CD4-positive, alpha-beta T cell (primary cell): ENCODE measurements around the gene ZNF438. TPM values are rescaled to one million over a fixed set of nuclear protein-coding genes. Genes with fewer than 3 reads are reported as not detected.

ENCODE experiments used
- ATAC-seq: fragments of 200-7000 bp; cut with Tn5 transposase; one replicate; pipeline ENCODE4 v1.10.0; 2022; ENCODE audit warnings: mild to moderate bottlenecking; ENCODE audit not compliant: poor library complexity
- CTCF ChIA-PET: fragments of 350-600 bp; sonication (Branson Sonifier 250); formaldehyde crosslinking; loops from one replicate; lab custom pipeline; 2021; ENCODE audit warnings: antibody characterized with exemption, inconsistent platforms; lab: Charles Lee
- POLR2A ChIA-PET: fragments of 350-600 bp; sonication (Branson Sonifier 250); formaldehyde crosslinking; loops from one replicate; lab custom pipeline; 2021; ENCODE audit warnings: antibody characterized with exemption, inconsistent platforms; lab: Charles Lee
- DNase-seq, 14 experiments: peaks; one replicate each; pipeline ENCODE4 v3.0.0-alpha.2; 2013 to 2020; ENCODE audit warnings: mixed read lengths in 2 of 14
- H3K27ac ChIP-seq, 2 donors: one replicate each; pipeline versions ENCODE4 v1.5.1 to v1.7.0; 2013; ENCODE audit warnings: low read length in 2 of 2, low read depth in 1 of 2, mild to moderate bottlenecking in 1 of 2
- H3K27me3 ChIP-seq, 2 experiments: 1 replicate in 1 of 2; 2 replicates in 1 of 2; pipeline versions ENCODE4 v1.6.1 to v1.7.0; 2013; ENCODE audit warnings: low read length in 2 of 2, control low read depth in 1 of 2, mild to moderate bottlenecking in 1 of 2, moderate library complexity in 1 of 2; ENCODE audit not compliant: insufficient read depth in 2 of 2, control insufficient read depth in 1 of 2
- H3K36me3 ChIP-seq: one replicate; pipeline ENCODE4 v1.6.1; 2013; ENCODE audit warnings: low read length, control low read depth; ENCODE audit not compliant: insufficient read depth
- H3K4me1 ChIP-seq: one replicate; pipeline ENCODE4 v1.6.1; 2013; ENCODE audit warnings: low read length, control low read depth; ENCODE audit not compliant: insufficient read depth
- H3K4me3 ChIP-seq: one replicate; pipeline ENCODE4 v1.5.1; 2013; ENCODE audit warnings: mild to moderate bottlenecking, low read length, moderate library complexity
- H3K9me3 ChIP-seq, 2 experiments: 1 replicate in 1 of 2; 2 replicates in 1 of 2; pipeline versions ENCODE4 v1.6.1 to v1.7.0; 2013; ENCODE audit warnings: low read length in 2 of 2, mild to moderate bottlenecking in 2 of 2, control low read depth in 1 of 2, moderate library complexity in 1 of 2; ENCODE audit not compliant: control insufficient read depth in 1 of 2, insufficient read depth in 1 of 2
- H3K27ac Mint-ChIP-seq: one replicate; pipeline ENCODE4 v1.8.0; 2020; ENCODE audit warnings: mixed read lengths
- H3K27me3 Mint-ChIP-seq: one replicate; pipeline ENCODE4 v1.8.0; 2021; ENCODE audit warnings: mixed read lengths
- H3K36me3 Mint-ChIP-seq: one replicate; pipeline ENCODE4 v1.8.0; 2021; ENCODE audit warnings: low read depth, mixed read lengths
- H3K4me1 Mint-ChIP-seq: one replicate; pipeline ENCODE4 v1.8.0; 2021; ENCODE audit warnings: low read depth, mixed read lengths
- H3K4me3 Mint-ChIP-seq: one replicate; pipeline ENCODE4 v1.8.0; 2020; ENCODE audit warnings: mild to moderate bottlenecking, mixed read lengths
- H3K9me3 Mint-ChIP-seq: one replicate; pipeline ENCODE4 v1.8.0; 2020; ENCODE audit warnings: mixed read lengths
- intact Hi-C, 2 experiments: fragments of 100-400 bp; cut with DNase I in 1 of 2; cut with micrococcal nuclease in 1 of 2; formaldehyde crosslinking; loops; one replicate each; pipeline versions ENCODE4 v1.15.1 to v1.9.0; 2023 to 2025; cut with DNase I, micrococcal nuclease
- total RNA-seq, 174 experiments: library from RNA in 2 of 174; stranded (reverse) in 2 of 174; gene quantifications; one replicate each; pipeline ENCODE4 v1.2.3 and lab custom pipeline; 2021 to 2026
- TF ChIP-seq, protein P1 (sequence below): fragments of 200-600 bp; IDR thresholded peaks from one replicate; pipeline ENCODE4 v1.8.0; 2022; ENCODE audit warnings: antibody characterized with exemption, mild to moderate bottlenecking

The ZNF438 gene
- total RNA-seq, 2 experiments from 2014 or later: 1.9 to 2.0 TPM

DNA sequence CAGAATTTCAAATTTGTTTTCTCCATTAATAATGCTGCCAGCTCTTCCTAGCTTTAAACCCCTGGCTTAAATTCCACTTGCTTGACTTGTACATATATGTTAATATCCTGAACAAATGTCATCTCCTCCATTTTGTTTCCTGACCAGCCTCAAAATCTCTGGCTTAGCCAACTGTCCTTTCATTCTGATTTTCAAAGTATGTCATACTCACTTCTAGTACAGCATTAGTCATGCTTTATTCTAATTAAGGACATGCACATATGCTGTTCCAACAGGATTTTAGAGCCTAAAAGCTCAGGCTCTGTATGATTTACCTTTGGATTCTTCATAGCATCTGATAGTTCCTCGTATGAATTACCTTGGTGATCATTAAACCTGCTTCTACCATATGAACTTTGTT is 158.3 kb downstream of the ZNF438 start:
- no peaks in the 10 kb centered on the region for H3K4me1 ChIP-seq
- no peak overlapping the region for H3K4me3 Mint-ChIP-seq
- intact Hi-C loops: no loop called here
- H3K27me3 ChIP-seq: no peaks in the 10 kb centered on the region
- H3K36me3 Mint-ChIP-seq: peaks cover 8% of the 10 kb centered on the region
- ChIA-PET CTCF (no interaction called here), POLR2A (no interaction called here)
- no peaks in the 10 kb centered on the region for H3K36me3 ChIP-seq
- H3K9me3 Mint-ChIP-seq: no peaks in the 10 kb centered on the region
- no peaks in the 10 kb centered on the region for H3K4me1 Mint-ChIP-seq
- no peak overlapping the region for H3K27ac Mint-ChIP-seq
- no peak overlapping the region for H3K27ac ChIP-seq
- H3K9me3 ChIP-seq: no peaks in the 10 kb centered on the region
- DNase-seq (no peak), ATAC-seq (no peak)
- TF ChIP-seq, protein P1, sequence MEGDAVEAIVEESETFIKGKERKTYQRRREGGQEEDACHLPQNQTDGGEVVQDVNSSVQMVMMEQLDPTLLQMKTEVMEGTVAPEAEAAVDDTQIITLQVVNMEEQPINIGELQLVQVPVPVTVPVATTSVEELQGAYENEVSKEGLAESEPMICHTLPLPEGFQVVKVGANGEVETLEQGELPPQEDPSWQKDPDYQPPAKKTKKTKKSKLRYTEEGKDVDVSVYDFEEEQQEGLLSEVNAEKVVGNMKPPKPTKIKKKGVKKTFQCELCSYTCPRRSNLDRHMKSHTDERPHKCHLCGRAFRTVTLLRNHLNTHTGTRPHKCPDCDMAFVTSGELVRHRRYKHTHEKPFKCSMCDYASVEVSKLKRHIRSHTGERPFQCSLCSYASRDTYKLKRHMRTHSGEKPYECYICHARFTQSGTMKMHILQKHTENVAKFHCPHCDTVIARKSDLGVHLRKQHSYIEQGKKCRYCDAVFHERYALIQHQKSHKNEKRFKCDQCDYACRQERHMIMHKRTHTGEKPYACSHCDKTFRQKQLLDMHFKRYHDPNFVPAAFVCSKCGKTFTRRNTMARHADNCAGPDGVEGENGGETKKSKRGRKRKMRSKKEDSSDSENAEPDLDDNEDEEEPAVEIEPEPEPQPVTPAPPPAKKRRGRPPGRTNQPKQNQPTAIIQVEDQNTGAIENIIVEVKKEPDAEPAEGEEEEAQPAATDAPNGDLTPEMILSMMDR: no peak
- H3K27me3 Mint-ChIP-seq: no peaks in the 10 kb centered on the region
- H3K4me3 ChIP-seq: no peak overlapping the region

DNA sequence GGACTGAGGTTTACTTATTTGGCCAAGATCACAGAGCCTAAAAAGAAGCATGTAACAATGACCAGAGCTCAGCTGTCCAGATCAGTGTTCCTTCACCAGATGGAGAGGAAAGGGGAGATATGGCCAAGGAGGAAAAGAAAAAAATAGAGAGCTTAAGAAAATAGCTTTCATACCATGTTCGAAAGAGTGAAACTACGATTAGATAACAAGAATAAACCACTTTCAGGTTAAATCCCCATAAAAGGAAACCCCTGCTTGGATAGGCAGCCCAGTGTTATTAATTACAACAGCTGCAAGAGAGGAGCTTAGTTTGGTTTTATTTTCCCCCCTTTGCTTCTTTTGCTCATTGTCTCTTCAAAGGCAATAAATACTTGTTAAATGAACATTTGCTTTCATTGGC is 160.8 kb downstream of the ZNF438 start:
- TF ChIP-seq, protein P1: no peak

DNA sequence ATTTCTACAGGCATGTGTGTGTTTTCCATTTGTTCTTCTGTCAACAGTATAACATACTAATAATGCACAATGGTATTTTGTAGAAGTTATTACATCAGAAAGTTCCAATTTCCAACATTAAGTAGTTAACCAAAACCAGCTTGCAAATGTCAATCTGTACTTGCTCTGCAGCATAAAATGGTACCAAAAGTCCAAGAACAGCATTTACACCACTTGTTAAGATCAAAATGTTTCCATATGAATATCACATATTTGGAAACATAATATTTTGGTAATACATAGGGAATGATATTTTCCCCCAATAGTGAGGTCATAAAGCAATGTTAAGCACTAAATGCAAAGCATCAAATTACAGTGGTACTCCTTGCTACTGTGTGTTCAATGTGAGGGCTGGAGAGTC is 162.1 kb downstream of the ZNF438 start:
- Mint-ChIP-seq H3K27me3 (no peaks in the 10 kb centered on the region), H3K27ac (no peak overlapping the region), H3K36me3 (no peaks in the 10 kb centered on the region), H3K9me3 (no peaks in the 10 kb centered on the region), H3K4me1 (no peaks in the 10 kb centered on the region), H3K4me3 (no peak overlapping the region)
- Histone ChIP-seq H3K4me1 (no peaks in the 10 kb centered on the region), H3K4me3 (no peak overlapping the region), H3K9me3 (no peaks in the 10 kb centered on the region), H3K27me3 (no peaks in the 10 kb centered on the region), H3K36me3 (no peaks in the 10 kb centered on the region), H3K27ac (no peak overlapping the region)
- TF ChIP-seq, protein P1: no peak
- intact Hi-C loops: no loop called here
- DNase-seq (no peak), ATAC-seq (no peak)
- CTCF ChIA-PET: no interaction called here
- POLR2A ChIA-PET: no interaction called here

More for the DNA sequence above, 160.8 kb downstream of the ZNF438 start:
- Mint-ChIP-seq H3K4me3 (no peak overlapping the region), H3K9me3 (no peaks in the 10 kb centered on the region), H3K27me3 (no peaks in the 10 kb centered on the region), H3K27ac (no peak overlapping the region), H3K4me1 (no peaks in the 10 kb centered on the region), H3K36me3 (peaks cover 5% of the 10 kb centered on the region)
- DNase-seq: no peak
- Histone ChIP-seq H3K4me3 (no peak overlapping the region), H3K4me1 (no peaks in the 10 kb centered on the region), H3K27ac (no peak overlapping the region), H3K9me3 (no peaks in the 10 kb centered on the region), H3K27me3 (no peaks in the 10 kb centered on the region), H3K36me3 (no peaks in the 10 kb centered on the region)
- intact Hi-C loops: no loop called here
- no peak for ATAC-seq
- CTCF ChIA-PET: interaction anchor here (0.7 to 0.9 kb wide), 2 partner anchors 13 to 22 kb away, joined by 3 read pairs; no protein-coding TSS in a partner anchor
- POLR2A ChIA-PET: no interaction called here
